NCI-H345 treated with DMSO at 0.1 percent for 48 hours (cell line): Measurements from ENCODE around the gene RFNG.

Experiments
- DNase-seq: peaks from one replicate; lab custom pipeline; 2025; ENCODE audit not compliant: unreplicated experiment; lab: John Stamatoyannopoulos, UW

The RFNG gene

DNA sequence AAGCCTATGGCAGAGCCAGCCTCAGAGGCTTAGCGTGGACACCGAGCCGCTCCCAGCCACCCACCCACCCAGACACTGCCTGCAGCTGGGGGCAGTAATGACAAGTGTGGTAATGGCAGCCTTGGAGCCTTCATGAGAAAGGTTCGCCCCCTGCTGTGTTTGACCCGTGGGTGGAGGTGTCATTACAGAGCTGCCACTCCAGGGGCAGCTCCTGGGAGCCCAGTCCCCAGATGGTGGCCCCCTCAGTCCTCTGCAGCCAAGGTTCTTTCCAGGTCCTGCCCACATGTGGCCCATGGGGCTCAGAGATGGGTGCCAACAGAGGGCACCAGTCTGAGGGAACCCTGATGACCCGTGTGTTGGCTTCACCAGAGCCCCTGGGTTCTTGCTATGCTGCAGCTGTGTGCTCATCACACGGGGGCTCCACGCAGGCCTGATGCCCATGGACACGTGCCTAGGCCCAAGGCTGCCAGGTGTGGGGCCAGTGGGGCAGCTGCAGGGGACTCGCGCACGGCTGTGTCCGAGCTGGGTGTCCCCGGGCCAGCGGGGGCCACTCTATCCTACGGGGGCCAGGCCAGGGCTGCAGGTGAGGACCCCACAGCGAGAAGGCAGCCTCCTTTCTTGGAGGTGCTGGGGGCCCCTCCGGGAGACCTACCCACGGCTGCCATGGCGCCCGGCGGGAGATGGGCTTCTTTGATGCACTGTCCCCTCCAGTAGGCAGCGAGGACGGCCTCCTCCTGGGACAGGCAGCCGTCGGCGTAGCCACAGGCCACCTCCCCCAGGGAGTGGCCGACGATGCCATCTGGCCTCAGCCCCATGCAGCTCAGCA is 38.3 kb upstream of the RFNG start:
- DNase-seq, result no peak

DNA sequence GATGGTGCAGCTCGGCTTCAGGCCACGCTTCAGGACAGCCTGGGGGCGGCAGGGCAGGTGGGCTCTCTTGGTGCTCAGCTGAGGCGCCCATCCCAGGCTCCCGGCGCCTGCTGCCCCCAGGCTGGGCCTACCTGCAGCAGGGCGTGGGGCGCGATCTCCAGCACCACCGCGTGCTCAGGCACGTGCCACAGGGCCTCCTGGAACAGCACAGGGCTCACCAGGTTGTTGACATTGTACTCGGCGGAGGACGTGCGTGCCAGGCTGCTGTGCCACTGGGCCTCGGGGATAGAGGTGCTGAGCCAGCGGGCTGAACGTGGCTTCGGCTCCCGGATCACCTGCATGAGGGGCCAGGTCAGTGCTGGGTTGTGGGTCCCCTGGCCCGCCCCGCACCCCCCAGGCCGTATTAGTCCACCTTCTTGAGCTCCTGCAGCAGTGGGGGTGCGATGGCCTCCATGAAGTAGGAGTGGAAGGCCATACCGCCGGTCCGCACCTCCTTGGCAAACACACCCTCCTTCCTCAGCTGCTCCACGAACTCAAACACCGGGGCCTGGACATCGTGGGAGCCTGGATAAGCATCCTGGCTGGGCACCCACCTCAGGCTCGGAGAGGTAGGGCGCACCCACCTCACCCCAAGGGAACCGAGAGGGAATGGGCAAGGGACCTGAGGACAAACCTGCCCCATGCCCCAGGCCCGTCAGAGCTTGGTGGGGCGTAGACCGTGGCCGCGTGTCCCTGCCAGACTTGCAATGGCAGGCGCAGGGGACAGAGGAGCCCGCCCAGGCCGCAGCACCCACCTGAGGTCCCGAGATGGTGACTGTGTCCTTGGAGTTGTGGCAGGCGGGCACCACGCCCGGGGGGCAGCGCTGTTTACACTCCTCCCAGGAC is 37.5 kb upstream of the RFNG start:
- no peak for DNase-seq

DNA sequence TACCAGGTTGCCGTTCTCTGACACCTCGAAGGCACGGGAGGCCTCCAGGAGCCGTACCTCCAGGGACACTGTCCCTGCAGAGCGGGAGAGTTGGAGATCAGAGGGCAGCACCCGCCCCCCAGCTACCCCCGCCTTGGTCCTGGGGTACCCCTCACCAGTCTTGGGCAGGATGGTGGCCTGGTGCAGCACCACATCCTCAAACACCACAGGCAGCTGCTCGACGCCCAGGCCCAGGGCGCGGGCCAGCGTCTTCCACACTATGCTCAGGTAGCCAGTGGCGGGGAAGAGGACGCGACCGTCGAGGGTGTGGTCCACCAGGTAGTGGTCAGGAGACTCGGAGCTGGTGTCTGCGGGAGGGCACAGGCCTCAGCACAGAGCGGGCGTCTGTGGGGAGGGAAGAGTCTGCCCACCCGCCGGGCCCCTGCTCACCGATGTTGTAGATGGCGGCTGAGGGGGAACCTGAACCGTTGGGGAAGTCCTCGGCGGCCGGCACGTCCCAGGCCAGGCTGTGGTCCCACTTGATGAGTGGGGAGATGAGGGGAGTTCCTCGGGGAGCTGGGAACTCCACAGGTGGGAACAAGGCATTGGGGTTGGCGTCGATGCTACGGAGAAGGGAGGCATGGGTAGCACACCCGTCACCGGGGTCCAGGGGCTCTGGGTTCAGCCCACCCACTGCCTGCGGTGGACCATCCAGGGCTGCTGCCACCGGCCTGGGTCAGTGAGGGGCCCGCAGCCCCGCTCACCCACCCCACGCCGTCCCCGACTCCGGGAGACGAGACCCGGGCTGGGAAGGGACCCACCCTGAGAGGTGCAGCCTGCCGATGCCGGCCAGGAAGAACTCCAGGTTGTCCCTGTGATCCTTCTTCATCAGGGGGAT is 36.6 kb upstream of the RFNG start:
- no peak for DNase-seq

DNA sequence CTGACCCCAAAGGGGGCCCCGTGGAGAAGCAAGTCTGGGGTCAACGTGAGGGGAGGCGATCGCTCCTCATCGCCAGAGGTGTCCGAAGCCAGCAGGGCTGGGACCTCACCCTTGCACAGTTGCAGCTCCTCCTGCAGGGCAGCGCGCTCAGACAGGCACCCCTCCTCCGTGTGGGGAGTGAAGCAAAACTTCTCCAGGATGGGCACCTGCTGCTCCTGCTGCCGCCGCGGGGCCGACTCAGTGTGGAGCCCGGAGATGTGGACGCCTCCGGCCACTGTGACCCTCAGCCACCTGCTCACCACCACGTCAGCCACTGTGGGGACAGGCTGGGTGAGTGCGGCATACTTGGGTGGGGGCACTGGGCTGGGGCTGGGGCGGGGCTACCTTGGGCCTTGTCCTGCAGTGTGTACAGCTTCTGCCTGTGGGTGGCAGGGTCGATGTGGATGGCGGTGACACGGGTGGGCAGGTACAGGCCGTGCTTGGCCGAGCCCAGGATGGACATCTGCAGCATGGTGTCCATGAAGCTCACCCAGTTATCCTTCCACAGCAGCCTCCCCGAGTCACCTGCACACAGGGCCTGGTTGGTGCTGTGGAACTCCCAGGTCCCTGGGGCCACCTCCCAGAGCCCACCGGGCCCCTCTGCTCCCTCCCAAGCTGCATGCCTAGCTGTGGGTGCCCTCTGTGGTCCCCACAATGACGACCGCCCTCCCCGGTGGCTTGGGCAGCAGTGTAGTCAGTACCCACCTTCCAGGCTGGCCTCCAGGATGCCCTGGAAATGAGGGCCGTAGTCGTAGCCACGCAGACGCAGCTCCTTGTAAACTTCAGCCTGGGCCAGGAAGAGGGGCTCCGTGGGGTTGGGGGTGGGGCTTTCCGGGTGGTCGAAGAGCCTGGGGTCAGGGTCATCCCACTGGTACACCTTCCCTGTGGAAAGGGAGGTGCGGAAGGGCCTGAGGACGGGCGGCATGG is 35.6 kb upstream of the RFNG start:
- no peak for DNase-seq

DNA sequence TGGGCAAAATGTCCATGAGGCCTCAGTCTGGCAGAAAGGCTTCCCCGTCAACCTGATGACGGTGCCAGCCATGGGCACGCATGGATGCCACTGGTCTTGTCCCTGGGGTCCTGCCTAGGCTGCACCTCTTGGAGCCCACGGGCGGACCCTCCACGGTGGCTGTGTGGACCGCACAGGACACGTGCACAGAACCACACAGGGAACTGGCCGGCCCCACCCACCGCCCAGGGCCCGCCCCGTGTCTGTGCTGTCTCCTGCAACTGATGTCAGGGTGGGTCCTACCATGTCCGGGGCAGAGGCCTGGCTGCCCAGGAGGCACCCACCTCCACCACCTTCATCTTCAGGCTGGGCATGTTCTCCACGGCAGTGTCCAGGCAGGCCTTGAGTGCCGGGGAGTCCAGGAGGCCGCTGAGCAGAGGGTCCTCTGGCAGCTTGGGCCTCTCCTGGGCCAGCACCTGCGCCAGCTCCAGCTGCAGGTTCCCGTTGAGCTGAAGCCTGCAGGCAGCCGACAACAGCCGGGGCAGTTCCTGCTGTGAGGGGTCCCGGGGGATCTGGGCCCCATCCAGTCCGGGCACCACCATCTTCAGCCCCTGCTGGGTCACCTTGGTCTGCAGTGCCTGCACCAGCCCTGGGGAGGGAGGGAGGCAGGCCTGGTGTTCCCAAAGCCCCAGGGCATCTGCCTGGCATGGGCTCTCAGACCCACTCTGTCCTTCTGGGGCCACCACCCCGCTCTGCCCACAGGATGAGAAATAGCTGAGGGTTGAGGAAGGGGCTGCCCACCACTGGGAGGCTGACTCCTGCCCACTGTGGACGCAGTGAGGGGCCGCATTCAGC is 34.5 kb upstream of the RFNG start:
- DNase-seq, result no peak

DNA sequence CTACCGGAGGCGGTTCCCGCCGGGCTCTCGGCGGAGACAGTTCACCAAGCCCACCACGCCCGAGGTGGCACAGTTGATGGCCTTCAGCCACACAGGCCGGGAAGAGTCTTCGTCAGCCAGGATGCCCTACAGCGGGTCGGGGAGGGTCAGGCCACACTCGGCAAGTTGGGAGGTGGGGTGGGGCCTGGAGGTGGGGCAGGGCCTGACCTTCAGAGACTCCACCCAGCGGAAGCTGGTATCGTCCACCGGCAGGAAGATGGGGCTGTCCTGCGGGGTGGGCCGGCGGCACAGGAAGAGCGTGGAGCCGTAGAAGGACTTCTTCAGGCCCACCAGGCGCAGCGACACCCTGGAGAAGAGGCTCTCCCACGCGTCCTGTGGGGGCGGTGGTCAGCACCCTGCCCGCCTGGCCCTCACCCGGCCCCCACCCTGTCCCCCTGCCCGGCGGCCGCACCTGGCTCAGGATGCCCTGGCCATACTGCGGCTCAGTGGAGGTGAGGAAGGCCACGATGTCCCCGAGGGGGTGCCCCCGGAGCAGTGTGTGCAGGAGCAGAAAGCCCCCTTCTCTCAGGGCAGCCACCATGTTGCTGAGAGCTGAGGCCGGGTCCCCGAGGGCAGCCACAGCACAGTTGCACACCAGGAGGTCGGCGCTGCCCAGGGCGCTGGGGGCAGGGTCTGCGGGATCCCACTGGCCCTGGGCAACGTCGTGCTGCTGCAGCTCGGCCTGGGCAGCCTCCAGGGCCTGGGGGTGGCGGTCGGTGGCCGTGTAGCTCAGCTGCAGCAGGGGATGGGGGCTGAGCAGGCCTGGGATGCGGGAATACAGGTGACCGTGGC is 33.6 kb upstream of the RFNG start:
- DNase-seq, result no peak

DNA sequence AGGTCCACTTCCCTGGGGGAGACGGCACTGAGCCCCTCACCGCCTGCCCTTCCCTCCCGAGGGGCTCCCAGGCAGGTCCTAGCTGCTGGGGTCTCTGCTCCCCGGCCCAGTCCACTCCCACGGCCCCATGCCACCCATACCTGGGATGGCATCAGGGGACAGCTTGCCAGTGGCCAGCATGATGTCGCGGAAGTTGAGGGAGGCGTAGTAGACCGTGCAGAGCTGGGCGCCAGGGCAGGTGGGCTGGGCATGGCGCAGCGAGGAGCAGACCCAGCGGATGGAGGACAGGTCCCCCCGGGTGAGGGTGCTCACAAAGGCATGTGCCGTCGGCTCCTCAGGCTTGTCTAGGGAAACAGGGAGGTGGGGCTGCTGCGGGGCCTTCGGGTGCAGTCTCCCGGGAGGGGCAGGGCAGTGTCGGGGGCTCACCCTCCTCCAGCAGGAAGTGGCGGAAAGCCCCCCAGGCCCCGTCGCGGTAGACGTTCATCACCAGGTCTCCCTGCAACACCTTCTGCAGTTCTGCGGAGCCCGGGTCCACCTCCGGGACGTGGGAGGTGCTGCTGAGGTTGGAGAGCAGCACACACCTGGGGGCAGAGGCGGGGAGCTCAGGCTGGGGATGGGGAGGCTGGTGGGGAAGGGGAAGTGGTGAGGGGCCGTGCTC is 32.9 kb upstream of the RFNG start:
- DNase-seq, result no peak

DNA sequence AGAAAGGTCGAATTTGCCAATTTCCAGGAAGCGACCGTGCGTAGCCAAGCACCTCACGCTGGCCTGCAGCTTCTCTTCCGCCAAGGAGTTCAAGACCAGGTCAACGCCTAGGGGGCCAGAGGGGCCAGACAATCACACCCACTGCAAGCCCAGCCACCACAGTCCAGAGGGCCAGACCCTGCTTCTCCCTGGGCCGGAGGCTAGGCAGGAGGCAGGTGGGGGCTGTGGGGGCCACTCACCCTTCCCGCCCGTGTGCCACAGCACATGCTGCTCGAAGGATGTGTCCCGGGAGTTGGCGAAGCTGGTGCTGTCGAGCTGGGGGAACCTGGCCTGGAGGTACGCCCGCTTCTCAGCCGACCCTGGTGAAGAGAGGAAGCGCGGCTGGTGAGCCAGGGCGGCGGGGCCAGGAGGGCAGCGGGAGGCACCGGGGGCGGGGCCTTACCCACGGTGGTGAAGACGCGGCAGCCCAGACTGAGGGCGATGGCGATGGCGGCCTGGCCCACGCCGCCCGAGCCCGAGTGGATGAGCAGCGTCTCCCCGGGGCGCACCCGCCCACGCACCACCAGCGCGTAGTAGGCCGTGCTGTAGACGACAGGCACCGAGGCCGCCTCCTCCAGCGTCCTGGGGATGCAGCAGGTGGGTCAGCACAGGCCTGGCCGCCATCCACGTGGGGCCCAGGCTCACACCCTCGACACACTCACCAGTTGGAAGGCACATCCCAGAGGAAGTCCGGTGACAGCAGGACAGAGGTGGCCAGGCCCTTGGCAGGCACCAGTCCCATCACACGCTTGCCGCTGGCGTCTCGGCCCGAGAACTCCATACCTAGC is 32.1 kb upstream of the RFNG start:
- no peak for DNase-seq

DNA sequence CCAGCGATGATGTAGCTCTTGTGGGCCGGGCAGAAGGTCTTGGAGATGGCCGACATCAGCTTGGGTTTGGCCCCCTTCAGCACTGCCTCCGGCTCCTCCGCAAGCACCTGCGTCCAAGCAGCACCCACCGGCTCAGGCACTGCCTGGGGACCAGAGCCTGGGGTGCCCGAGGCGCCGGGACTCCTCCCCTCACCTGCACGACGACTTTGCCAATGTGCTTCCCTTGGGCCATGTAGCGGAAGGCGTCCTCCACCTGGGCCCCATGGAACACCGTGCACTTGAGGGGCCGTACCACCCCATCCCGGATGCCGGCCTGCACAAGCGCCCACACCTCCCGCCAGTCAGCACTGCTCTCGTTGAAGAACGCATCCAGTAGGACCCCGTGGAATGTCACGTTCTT is 31.4 kb upstream of the RFNG start:
- no peak for DNase-seq

DNA sequence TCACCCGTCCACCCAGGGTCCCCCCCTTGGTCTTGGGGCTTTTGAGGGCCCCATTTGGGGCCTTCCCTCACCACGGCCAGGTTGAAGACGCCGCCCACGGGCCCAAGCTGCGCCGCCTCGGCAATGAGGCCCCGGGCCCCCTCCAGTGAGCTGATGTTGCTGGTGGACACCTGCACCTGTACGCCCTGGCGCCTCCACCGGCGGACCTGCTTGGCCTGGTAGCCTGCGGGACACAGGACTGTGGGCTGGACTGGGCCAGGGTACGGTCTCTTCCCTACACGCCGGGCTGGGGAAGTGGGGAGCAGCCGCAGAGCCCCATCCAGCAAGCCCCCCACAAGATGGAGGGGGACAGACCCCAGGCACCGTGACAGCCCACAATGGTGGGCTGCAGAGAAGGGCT is 30.8 kb upstream of the RFNG start:
- no peak for DNase-seq

DNA sequence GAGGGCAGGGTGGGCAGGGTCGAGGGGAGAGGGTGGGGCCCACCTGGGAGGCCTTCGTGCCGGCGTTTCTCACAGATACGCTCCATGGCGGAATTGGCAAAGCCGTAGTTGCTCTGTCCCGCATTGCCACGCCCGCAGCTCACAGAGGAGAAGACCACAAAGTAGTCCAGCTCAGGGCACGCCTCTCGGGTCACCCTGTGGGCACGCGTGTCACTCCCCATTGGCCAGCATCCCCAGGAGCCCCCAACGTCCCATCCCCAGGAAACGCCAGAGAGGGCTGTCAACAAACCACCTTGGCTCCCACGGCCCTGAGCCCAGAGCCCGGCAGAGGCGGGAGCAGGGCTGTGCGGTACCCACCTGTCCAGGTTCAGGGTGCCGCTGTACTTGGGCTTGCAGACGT is 30.4 kb upstream of the RFNG start:
- DNase-seq, result no peak

DNA sequence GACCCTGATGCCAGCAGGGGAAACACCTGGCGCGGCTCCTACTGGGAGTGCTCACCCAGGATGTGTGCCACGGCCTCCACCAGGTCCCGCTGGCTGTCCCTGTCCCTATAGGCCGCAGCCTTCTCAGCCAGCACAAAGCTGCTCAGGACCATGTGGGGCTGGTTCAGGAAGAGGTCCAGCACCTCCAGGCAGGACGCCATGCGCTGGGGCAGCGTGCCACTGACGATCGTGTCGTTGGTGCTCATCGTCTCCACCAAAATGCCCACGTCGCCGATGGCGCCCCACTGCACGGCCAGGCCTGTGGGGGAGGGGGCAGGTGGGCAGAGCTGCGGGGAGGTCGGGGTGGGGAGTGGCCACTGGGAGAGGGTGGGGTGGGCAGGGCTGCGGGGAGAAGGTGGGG is 29.9 kb upstream of the RFNG start:
- DNase-seq, result no peak

DNA sequence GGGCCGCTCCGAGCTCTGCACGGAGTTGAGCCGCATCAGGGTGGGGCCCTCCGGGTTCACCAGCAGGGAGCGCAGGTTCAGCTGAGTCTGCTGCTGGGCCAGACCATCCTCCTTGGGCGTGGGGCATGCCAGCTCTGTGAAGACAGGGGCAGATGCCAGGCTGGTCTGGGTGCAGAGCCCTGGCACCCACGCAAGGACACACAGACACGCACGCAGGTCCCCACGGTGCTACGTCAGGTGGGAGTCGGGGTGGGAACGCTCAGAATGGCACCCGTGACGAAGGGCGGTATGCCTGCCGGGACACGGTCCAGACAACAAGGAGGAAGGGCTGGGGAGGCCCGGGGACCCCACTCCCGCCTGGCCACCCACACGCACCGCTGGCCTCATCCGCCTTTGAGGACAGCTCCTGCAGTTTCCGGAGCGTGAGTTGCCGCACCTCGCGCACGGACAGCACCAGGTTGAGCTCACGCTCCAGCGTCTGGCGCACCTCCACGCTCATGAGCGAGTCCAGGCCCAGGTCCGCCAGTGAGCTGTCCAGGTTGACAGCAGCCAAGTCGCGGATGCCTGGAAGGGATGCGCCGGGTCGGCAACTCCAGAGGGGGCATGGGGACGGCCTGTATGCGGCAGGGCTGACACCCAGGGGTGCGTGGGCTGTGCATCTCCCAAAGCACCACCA is 29.3 kb upstream of the RFNG start:
- DNase-seq, result no peak

DNA sequence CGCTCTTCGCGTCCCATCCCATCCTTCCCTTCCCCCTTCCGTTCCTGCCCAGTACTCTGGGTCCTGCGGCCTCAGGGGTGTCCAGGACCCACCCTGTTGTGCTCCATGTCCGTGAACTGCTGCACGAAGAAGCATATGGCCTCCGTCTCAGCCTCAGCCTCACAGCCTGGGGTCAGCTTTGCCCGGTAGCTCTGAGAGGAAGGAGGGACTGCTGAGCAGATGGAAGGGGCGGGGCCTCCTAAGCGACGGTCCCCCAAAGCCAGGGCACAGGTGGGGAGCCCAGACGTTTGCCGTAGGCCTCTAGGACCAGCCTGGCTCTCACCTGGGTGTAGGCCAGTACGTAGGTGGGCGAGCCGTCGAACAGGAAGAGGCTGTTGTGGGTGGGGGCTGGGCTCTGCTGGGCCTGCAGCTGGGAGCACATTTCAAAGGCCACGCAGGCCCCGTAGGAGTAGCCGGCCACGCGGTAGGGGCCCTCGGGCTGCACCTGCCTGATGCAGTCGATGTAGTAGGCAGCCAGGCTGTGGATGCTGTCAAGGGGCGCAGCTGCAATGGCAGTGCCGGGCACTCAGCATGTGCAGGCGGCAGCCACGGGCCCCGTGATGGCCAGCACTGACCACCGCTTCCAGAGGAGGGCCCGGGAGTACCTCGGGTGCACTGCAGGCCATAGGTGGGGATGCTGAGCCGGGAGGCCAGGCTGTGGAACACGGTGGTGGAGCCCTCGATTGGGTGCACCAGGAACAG is 28.6 kb upstream of the RFNG start:
- no peak for DNase-seq

DNA sequence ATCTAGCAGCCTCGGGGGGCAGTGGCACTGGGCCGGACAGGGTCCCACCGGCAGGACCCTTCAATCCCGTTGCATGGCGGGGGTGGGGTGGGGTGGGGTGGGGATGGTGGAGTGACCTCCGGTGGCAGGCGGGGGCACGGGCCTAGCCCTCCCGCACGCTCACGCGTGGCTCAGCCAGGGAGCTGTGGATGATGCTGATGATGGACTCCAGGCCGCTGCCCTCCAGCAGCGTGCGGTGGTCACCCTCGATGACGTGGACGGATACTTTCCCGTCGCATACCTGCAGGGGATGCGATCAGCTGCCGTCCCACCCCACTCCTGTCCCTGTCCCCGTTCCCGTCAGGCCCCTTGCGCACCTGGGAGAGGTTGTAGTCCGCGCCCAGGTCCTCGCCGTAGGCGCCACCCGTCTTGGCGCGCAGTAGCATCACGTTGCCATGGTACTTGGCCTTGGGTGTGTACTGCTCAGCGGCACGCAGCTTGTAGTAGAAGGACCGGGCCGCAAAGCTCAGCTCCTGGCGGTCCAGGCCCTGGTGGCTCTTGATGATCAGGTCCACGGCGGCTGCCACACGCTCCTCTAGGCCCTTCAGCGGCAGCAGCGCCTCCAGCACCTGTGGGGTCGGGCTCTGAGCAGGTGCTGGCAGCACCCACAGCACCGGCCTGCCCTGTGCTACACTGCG is 27.5 kb upstream of the RFNG start:
- no peak for DNase-seq
